ENCODE data around the gene CDC25A. TPM values are rescaled to one million over a fixed set of nuclear protein-coding genes. Genes with fewer than 3 reads are reported as not detected.
A peak's percentile ranks its signal among the peaks of the same experiment; 100 is the strongest.

Gene CDC25A
- polyA plus RNA-seq (2011; rRNA removed): 6.2 and 6.4 TPM in 2 replicates
- 5.8 and 9.3 TPM in 2 replicates for polyA plus RNA-seq (2012; cell fraction: cytosol; rRNA removed)
- polyA plus RNA-seq (2012; cell fraction: nucleus; rRNA removed): 9.7 and 10.8 TPM in 2 replicates
- 9.8 to 10.2 TPM (median 10.0 TPM) in 3 replicates for polyA plus RNA-seq (2017; fragmentation: RNase III; extraction: RNeasy Plus Mini Kit Qiagen cat#74134 plus additional on column Dnase treatment)
- 8.1 and 9.0 TPM in 2 replicates for polyA minus RNA-seq (2011; rRNA and poly(A)+ RNA removed)

- peak; percentile 90 to 97 for DNase-seq (ENCODE audit: low read depth in 1 of 2, low spot score in 1 of 2)
- TF ChIP-seq RCOR1 (IDR thresholded peaks at IDR 0.05; ENCODE audit: low read depth, low read length): no peak
- no peak for TF ChIP-seq RFX5 (IDR thresholded peaks at IDR 0.05)
- peak; percentile 36; the same call in 1 of the 2 replicates for TF ChIP-seq POLR2A (IDR thresholded peaks at IDR 0.05; ENCODE audit: low read length)
- TF ChIP-seq, protein P1, sequence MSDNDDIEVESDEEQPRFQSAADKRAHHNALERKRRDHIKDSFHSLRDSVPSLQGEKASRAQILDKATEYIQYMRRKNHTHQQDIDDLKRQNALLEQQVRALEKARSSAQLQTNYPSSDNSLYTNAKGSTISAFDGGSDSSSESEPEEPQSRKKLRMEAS (IDR thresholded peaks at IDR 0.05): peak; percentile 72
- TF ChIP-seq JUN (IDR thresholded peaks at IDR 0.05): peak in 1 of 2 experiments; percentile 44; a peak in 2 of 5 replicates
- no peak for TF ChIP-seq BHLHE40 (IDR thresholded peaks at IDR 0.05; ENCODE audit: low read depth, low read length)
- TF ChIP-seq PBX3 (IDR thresholded peaks at IDR 0.05): peak; percentile 87
- TF ChIP-seq USF2 (IDR thresholded peaks at IDR 0.05): no peak
- TF ChIP-seq EHF (CRISPR knock-in tag; IDR thresholded peaks at IDR 0.05): no peak
- 0 out of 2 replicates have a peak, but pooled peaks have one; percentile 33 for TF ChIP-seq PHF8 (IDR thresholded peaks at IDR 0.05; ENCODE audit: borderline replicate concordance, low read depth)
- no peak for TF ChIP-seq CHD2 (IDR thresholded peaks at IDR 0.05; ENCODE audit: low read length, partially characterized antibody)
- TF ChIP-seq, protein P2, sequence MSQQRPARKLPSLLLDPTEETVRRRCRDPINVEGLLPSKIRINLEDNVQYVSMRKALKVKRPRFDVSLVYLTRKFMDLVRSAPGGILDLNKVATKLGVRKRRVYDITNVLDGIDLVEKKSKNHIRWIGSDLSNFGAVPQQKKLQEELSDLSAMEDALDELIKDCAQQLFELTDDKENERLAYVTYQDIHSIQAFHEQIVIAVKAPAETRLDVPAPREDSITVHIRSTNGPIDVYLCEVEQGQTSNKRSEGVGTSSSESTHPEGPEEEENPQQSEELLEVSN (IDR thresholded peaks at IDR 0.05; ENCODE audit: borderline replicate concordance, low read depth): peak; percentile 85
- ChIA-PET CTCF (interaction anchor here (0.9 kb wide), 1 partner anchor 43 kb away, joined by 3 read pairs; no protein-coding TSS in a partner anchor), POLR2A (interaction anchor here (0.6 to 1.5 kb wide), 2 partner anchors 53 to 257 kb away, joined by 3 read pairs; partner anchors contain the start of gene ZNF589)
- peak; percentile 94 to 98 for ATAC-seq
- H3K27ac ChIP-seq: peak within 1 kb of the TSS; percentile 75 to 95
- peak within 1 kb of the TSS; percentile 83 for H3K4me3 ChIP-seq
- WGBS (ENCODE audit: missing lambda C conversion rate): 7% methylated on average over 17 of the region's 44 CpGs
- H3K9me3 ChIP-seq: no peaks in the 10 kb centered on the region
- H3K4me2 ChIP-seq: peak within 1 kb of the TSS; percentile 97
- H3K4me1 ChIP-seq: peaks cover 11% of the 10 kb centered on the region
- no peak for FAIRE-seq
Measured at GRCh38 chr3:48188266-48189201, at the start of gene CDC25A. Gene CDC25A, minus strand, starts transcription at chr3:48188417. Its CDS starts 470 bp downstream, at chr3:48187947.

DNA sequence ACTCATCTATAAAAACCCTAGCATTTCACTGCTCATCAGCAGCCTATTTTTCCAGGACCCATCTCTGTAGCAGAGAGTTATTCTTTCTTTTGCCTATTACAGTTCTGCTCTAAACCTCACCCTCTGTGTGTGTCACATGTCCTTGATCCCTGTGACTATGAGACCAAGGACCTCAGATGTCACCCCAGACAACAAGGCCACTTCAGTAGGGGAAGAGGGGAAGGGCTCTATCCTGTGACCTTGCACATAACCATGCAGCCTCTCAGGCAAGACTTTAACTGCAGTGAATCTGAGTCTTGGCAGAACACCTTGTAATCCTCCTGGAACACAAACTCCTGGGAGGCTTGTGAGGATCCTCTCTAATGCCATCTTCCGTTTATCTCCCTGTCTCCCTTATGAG lies 48.3 kb upstream of the CDC25A start:
- DNase-seq (ENCODE audit: low read depth in 1 of 2, low spot score in 1 of 2): no peak
- no peaks in the 10 kb centered on the region for H3K4me1 ChIP-seq
- no peak for TF ChIP-seq JUN (IDR thresholded peaks at IDR 0.05)
- TF ChIP-seq NR3C1 (IDR thresholded peaks at IDR 0.05): no peak
- TF ChIP-seq RARB (CRISPR knock-in tag; IDR thresholded peaks at IDR 0.05): no peak
- no peak for TF ChIP-seq RFX5 (IDR thresholded peaks at IDR 0.05)
- TF ChIP-seq RNF2 (IDR thresholded peaks at IDR 0.05; ENCODE audit: borderline replicate concordance, low read depth): no peak
- TF ChIP-seq KDM5A (IDR thresholded peaks at IDR 0.05): no peak
- TF ChIP-seq ZSCAN20 (CRISPR knock-in tag; IDR thresholded peaks at IDR 0.05): no peak
- ATAC-seq: no peak
- FAIRE-seq: no peak
- no peak overlapping the region for H3K4me3 ChIP-seq
- H3K27ac ChIP-seq: no peak overlapping the region
- CTCF ChIA-PET: interaction anchor here (5.4 kb wide), 1 partner anchor 12 kb away, joined by 18 read pairs; the partner anchor contains the start of gene CAMP
- WGBS (ENCODE audit: missing lambda C conversion rate): 67% methylated on average over 1 of the region's 1 CpG
- H3K9me3 ChIP-seq: no peaks in the 10 kb centered on the region
- H3K4me2 ChIP-seq: no peak overlapping the region
- POLR2A ChIA-PET: no interaction called here

- Histone ChIP-seq H3K9me3 (no peaks in the 10 kb centered on the region), H3K4me2 (no peak overlapping the region; the same call in 2 of the 3 replicates), H3K4me1 (no peaks in the 10 kb centered on the region), H3K4me3 (no peak overlapping the region), H3K27ac (no peak overlapping the region)
- TF ChIP-seq NFE2L2 (conservative IDR thresholded peaks at IDR 0.05; ENCODE audit: low read length): no peak
- FAIRE-seq (no peak), ATAC-seq (no peak), DNase-seq (ENCODE audit: low read depth in 1 of 2, low spot score in 1 of 2) (no peak)
- ChIA-PET POLR2A (no interaction called here), CTCF (interaction anchor here (1.0 to 5.4 kb wide), 5 partner anchors 9 to 202 kb away, joined by 3 to 33 read pairs (median 4); partner anchors contain the start of gene CAMP)
- 75% methylated on average over 2 of the region's 2 CpGs for WGBS (ENCODE audit: missing lambda C conversion rate)
Measured at GRCh38 chr3:48233542-48233941, 45.3 kb upstream of the CDC25A start.
